K562 (cell line): Measurements from ENCODE around the gene MLX. TPM values are rescaled to one million over a fixed set of nuclear protein-coding genes. Genes with fewer than 3 reads are reported as not detected.
A peak's percentile ranks its signal among the peaks of the same experiment; 100 is the strongest.

ENCODE experiments used
- BCL6 ChIP-seq: fragments of 250-450 bp; sonication (Bioruptor Pico); IDR thresholded peaks from 2 replicates; pipeline ENCODE4 v1.4.0; 2020
- BRCA1 ChIP-seq, 2 experiments: fragments of 450-650 bp in 1 of 2; sonication (generic) in 1 of 2; formaldehyde crosslinking in 1 of 2; IDR thresholded peaks; 2 replicates each; pipeline versions ENCODE4 v1.5.0 to v1.6.1; 2017 to 2020; ENCODE audit warnings: mild to moderate bottlenecking in 1 of 2, missing genetic modification reagents in 1 of 2
- EHMT2 ChIP-seq: fragments of 450-650 bp; IDR thresholded peaks from 2 replicates; pipeline ENCODE4 v1.6.1; 2018; ENCODE audit warnings: antibody characterized with exemption
- HOXB6 ChIP-seq: fragments of 250-450 bp; sonication (Bioruptor Pico); IDR thresholded peaks from 2 replicates; pipeline ENCODE4 v1.5.1; 2022; ENCODE audit warnings: mild to moderate bottlenecking, borderline replicate concordance
- IFI16 ChIP-seq: fragments of 250-450 bp; sonication (Bioruptor Pico); IDR thresholded peaks from 2 replicates; pipeline ENCODE4 v2.1.2; 2022; ENCODE audit warnings: mild to moderate bottlenecking, inconsistent platforms
- MIER1 ChIP-seq: fragments of 450-650 bp; IDR thresholded peaks from 2 replicates; pipeline ENCODE4 v1.6.1; 2016; ENCODE audit warnings: antibody characterized with exemption, mild to moderate bottlenecking, low read depth
- NFIC ChIP-seq: fragments of 450-650 bp; IDR thresholded peaks from 2 replicates; pipeline ENCODE4 v1.6.1; 2017; ENCODE audit warnings: mild to moderate bottlenecking, inconsistent platforms
- NFIX ChIP-seq: fragments of 250-450 bp; sonication (Bioruptor Pico); IDR thresholded peaks from 2 replicates; pipeline ENCODE4 v1.4.0; 2020; ENCODE audit warnings: low read depth, mild to moderate bottlenecking, moderate library complexity
- NR1H2 ChIP-seq: sonication (generic); formaldehyde crosslinking; IDR thresholded peaks from 2 replicates; pipeline ENCODE4 v1.4.0; 2020; ENCODE audit warnings: mild to moderate bottlenecking, missing genetic modification reagents
- ZFPM2 ChIP-seq: fragments of 250-450 bp; sonication (Bioruptor Pico); IDR thresholded peaks from 2 replicates; pipeline ENCODE4 v1.5.1; 2022; ENCODE audit warnings: mild to moderate bottlenecking
- polyA plus RNA-seq, 8 experiments: library from polyadenylated mRNA; depleted of rRNA in 4 of 8; stranded (reverse) in 5 of 8; unstranded in 3 of 8; fragments of >200 nt; fragmentation: Nextera tagmentation in 2 of 8; fragmentation: Illumina TruSeq in 1 of 8; extraction: Ambion mirVana in 2 of 8; extraction: Trizol in 1 of 8; gene quantifications; 2 replicates each; pipeline versions ENCODE4 v1.2.1 to v1.2.3, GENCODE V29; 2011 to 2014; ENCODE audit warnings: inconsistent platforms in 1 of 8, missing spikeins in 1 of 8
- total RNA-seq, 7 experiments: library from RNA; depleted of rRNA in 6 of 7; stranded (reverse); fragments of >200 nt in 6 of 7; fragmentation: Illumina TruSeq in 2 of 7; extraction: Trizol in 2 of 7; gene quantifications; 2 replicates each; pipeline versions ENCODE4 v1.2.1 to v1.2.3, GENCODE V29; 2011 to 2021; ENCODE audit warnings: low replicate concordance in 1 of 7
- TF ChIP-seq, protein P1 (sequence below): fragments of 250-450 bp; sonication (Bioruptor Pico); IDR thresholded peaks from 2 replicates; pipeline ENCODE4 v1.5.0; 2022; ENCODE audit warnings: mild to moderate bottlenecking
- TF ChIP-seq, protein P2 (sequence below), 2 experiments: fragments of 450-650 bp in 1 of 2; sonication (generic) in 1 of 2; formaldehyde crosslinking in 1 of 2; IDR thresholded peaks; 2 replicates each; pipeline versions ENCODE4 v1.7.1 to v1.9.0; 2016 to 2022; ENCODE audit warnings: inconsistent platforms in 1 of 2, mild to moderate bottlenecking in 1 of 2, missing genetic modification reagents in 1 of 2
- TF ChIP-seq, protein P3 (sequence below): fragments of 150-350 bp; conservative IDR thresholded peaks from 2 replicates; pipeline ENCODE4 v1.6.1; 2014; ENCODE audit warnings: low read length
- TF ChIP-seq, protein P4 (sequence below): fragments of 250-450 bp; sonication (Bioruptor Pico); IDR thresholded peaks from 2 replicates; pipeline ENCODE4 v1.8.0; 2021; ENCODE audit warnings: borderline replicate concordance, mild to moderate bottlenecking, moderate library complexity; ENCODE audit not compliant: poor library complexity, severe bottlenecking

Gene MLX
- total and polyA plus RNA-seq, 9 of the 15 experiments (the other 6 are each of a cell fraction or from before 2014, with no cell fraction given) = 42.9 to 100 (median 58.9) TPM

DNA sequence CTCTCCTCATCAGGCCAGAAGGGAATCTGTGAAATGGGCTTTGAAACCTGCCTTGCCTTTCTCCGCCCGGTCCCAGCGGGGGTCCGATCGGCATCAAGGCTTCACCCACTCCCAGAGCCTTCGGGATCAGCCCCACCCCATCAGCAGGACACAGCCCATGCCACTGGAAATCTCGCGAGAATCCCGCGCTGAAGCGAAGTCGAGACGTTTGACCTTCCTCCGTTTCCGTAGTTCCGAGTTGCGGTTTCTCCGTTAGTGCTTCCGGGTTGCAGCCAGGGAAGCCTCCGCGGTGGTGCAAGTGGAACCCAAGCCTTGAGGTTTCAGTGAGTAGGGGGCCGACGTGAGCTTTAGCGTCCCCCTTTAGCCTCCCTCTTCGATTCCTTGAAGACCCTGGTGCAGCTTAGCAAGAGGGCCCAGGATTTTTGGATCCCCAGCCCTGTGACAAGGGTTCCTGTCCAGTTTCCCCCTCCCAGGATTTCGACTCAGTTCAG is 5.0 kb upstream of the MLX start, which contains the start of gene COASY (continued):
- TF ChIP-seq, protein P1, sequence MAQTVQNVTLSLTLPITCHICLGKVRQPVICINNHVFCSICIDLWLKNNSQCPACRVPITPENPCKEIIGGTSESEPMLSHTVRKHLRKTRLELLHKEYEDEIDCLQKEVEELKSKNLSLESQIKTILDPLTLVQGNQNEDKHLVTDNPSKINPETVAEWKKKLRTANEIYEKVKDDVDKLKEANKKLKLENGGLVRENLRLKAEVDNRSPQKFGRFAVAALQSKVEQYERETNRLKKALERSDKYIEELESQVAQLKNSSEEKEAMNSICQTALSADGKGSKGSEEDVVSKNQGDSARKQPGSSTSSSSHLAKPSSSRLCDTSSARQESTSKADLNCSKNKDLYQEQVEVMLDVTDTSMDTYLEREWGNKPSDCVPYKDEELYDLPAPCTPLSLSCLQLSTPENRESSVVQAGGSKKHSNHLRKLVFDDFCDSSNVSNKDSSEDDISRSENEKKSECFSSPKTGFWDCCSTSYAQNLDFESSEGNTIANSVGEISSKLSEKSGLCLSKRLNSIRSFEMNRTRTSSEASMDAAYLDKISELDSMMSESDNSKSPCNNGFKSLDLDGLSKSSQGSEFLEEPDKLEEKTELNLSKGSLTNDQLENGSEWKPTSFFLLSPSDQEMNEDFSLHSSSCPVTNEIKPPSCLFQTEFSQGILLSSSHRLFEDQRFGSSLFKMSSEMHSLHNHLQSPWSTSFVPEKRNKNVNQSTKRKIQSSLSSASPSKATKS (CRISPR knock-in tag) = no peak
- TF ChIP-seq BRCA1 (IDR thresholded peaks at IDR 0.05) (no peak), BRCA1 (CRISPR knock-in tag; IDR thresholded peaks at IDR 0.05) (no peak), ZFPM2 (CRISPR knock-in tag) (no peak), EHMT2 (no peak), BCL6 (no peak), NR1H2 (CRISPR knock-in tag) (no peak), IFI16 (CRISPR knock-in tag) (no peak), NFIC (peak; percentile 41; the same call in 1 of the 2 replicates), HOXB6 (CRISPR knock-in tag) (no peak), NFIX (no peak), MIER1 (no peak)
- TF ChIP-seq, protein P2, sequence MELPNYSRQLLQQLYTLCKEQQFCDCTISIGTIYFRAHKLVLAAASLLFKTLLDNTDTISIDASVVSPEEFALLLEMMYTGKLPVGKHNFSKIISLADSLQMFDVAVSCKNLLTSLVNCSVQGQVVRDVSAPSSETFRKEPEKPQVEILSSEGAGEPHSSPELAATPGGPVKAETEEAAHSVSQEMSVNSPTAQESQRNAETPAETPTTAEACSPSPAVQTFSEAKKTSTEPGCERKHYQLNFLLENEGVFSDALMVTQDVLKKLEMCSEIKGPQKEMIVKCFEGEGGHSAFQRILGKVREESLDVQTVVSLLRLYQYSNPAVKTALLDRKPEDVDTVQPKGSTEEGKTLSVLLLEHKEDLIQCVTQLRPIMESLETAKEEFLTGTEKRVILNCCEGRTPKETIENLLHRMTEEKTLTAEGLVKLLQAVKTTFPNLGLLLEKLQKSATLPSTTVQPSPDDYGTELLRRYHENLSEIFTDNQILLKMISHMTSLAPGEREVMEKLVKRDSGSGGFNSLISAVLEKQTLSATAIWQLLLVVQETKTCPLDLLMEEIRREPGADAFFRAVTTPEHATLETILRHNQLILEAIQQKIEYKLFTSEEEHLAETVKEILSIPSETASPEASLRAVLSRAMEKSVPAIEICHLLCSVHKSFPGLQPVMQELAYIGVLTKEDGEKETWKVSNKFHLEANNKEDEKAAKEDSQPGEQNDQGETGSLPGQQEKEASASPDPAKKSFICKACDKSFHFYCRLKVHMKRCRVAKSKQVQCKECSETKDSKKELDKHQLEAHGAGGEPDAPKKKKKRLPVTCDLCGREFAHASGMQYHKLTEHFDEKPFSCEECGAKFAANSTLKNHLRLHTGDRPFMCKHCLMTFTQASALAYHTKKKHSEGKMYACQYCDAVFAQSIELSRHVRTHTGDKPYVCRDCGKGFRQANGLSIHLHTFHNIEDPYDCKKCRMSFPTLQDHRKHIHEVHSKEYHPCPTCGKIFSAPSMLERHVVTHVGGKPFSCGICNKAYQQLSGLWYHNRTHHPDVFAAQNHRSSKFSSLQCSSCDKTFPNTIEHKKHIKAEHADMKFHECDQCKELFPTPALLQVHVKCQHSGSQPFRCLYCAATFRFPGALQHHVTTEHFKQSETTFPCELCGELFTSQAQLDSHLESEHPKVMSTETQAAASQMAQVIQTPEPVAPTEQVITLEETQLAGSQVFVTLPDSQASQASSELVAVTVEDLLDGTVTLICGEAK (IDR thresholded peaks at IDR 0.05) = peak; percentile 92
- TF ChIP-seq, protein P2 (CRISPR knock-in tag; IDR thresholded peaks at IDR 0.05) = no peak
- TF ChIP-seq, protein P3, sequence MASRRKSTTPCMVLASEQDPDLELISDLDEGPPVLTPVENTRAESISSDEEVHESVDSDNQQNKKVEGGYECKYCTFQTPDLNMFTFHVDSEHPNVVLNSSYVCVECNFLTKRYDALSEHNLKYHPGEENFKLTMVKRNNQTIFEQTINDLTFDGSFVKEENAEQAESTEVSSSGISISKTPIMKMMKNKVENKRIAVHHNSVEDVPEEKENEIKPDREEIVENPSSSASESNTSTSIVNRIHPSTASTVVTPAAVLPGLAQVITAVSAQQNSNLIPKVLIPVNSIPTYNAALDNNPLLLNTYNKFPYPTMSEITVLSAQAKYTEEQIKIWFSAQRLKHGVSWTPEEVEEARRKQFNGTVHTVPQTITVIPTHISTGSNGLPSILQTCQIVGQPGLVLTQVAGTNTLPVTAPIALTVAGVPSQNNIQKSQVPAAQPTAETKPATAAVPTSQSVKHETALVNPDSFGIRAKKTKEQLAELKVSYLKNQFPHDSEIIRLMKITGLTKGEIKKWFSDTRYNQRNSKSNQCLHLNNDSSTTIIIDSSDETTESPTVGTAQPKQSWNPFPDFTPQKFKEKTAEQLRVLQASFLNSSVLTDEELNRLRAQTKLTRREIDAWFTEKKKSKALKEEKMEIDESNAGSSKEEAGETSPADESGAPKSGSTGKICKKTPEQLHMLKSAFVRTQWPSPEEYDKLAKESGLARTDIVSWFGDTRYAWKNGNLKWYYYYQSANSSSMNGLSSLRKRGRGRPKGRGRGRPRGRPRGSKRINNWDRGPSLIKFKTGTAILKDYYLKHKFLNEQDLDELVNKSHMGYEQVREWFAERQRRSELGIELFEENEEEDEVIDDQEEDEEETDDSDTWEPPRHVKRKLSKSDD = peak; percentile 88
- TF ChIP-seq, protein P4, sequence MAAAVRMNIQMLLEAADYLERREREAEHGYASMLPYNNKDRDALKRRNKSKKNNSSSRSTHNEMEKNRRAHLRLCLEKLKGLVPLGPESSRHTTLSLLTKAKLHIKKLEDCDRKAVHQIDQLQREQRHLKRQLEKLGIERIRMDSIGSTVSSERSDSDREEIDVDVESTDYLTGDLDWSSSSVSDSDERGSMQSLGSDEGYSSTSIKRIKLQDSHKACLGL (CRISPR knock-in tag) = no peak
